ENCODE data around the gene DAGLA.
"Not testable (repeated sequence)": the region's sequence is repeated elsewhere in the genome, so short reads cannot be mapped to it uniquely, and the experiment has no call there.

Gene DAGLA

GRCh38 chr11:61666684-61667297 lies 13.4 kb upstream of the DAGLA start:
- no peak for DNase-seq

- DNase-seq = no peak
These were observed 12.4 kb upstream of the DAGLA start for GRCh38 chr11:61667684-61668305.

- DNase-seq = no peak
These were observed 10.8 kb upstream of the DAGLA start for GRCh38 chr11:61669417-61669816.

- DNase-seq = no peak
These were observed 9.6 kb upstream of the DAGLA start for GRCh38 chr11:61670626-61671025.

- DNase-seq = peak in 1 of 2 donors; percentile 9
These were observed 8.7 kb upstream of the DAGLA start for GRCh38 chr11:61671527-61671926.

- not testable (repeated sequence) for DNase-seq
These were observed 6.2 kb upstream of the DAGLA start for GRCh38 chr11:61673946-61674467.

GRCh38 chr11:61675826-61676225 lies 4.4 kb upstream of the DAGLA start:
- DNase-seq = no peak

- no peak for DNase-seq
These were observed 895 bp upstream of the DAGLA start for GRCh38 chr11:61679296-61679695.

GRCh38 chr11:61680622-61681221 lies 531 bp downstream of the DAGLA start:
- DNase-seq = no peak

GRCh38 chr11:61682093-61682732 lies 2.0 kb downstream of the DAGLA start:
- DNase-seq = no peak

- DNase-seq = no peak
These were observed 2.9 kb downstream of the DAGLA start for GRCh38 chr11:61682906-61683675.

- peak in 1 of 2 donors; percentile 6 for DNase-seq
These were observed 4.0 kb downstream of the DAGLA start for GRCh38 chr11:61683961-61684869.

- DNase-seq = no peak
These were observed 4.9 kb downstream of the DAGLA start for GRCh38 chr11:61684870-61685616.

GRCh38 chr11:61685617-61685967 lies 5.4 kb downstream of the DAGLA start:
- peak in 1 of 2 donors; percentile 14 for DNase-seq

- no peak for DNase-seq
These were observed 5.9 kb downstream of the DAGLA start for GRCh38 chr11:61686066-61686465.

- DNase-seq = no peak
These were observed 6.3 kb downstream of the DAGLA start for GRCh38 chr11:61686469-61686868.

- DNase-seq = no peak
These were observed 7.2 kb downstream of the DAGLA start for GRCh38 chr11:61687420-61687819.

GRCh38 chr11:61688365-61689163 lies 8.4 kb downstream of the DAGLA start:
- DNase-seq = peak in 1 of 2 donors; percentile 14

- no peak for DNase-seq
These were observed 8.9 kb downstream of the DAGLA start for GRCh38 chr11:61689164-61689496.

- no peak for DNase-seq
These were observed 10.7 kb downstream of the DAGLA start for GRCh38 chr11:61690706-61691379.
